ENCODE results near the gene AGAP1. TPM values are rescaled to one million over a fixed set of nuclear protein-coding genes. Genes with fewer than 3 reads are reported as not detected.

AGAP1 gene
- polyA plus RNA-seq, 3 donors: 3.7 to 7.1 (median 6.3) TPM

DNA sequence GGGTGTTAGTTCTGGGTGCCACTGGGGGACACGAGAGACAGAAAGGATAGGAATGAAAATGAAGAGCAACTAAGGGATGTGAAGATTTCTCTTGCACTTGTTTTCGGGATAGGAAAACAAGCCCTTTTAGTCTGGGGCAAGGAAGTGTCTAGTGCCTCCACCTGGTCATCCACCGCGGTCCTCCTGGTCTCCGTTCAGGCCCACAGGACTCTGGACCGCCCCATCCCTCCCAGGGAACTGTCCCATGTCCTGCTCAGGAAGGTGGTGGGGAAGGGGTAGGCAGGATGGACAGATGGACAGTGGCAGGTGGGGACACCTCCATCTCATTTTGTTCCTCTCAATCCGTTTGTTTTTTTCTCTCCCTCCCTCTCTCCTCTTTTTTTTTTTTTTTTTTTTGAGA is 45.9 kb downstream of the AGAP1 start:
- no peak overlapping the region for H3K27ac ChIP-seq (ENCODE audit: low read depth, low read length)

DNA sequence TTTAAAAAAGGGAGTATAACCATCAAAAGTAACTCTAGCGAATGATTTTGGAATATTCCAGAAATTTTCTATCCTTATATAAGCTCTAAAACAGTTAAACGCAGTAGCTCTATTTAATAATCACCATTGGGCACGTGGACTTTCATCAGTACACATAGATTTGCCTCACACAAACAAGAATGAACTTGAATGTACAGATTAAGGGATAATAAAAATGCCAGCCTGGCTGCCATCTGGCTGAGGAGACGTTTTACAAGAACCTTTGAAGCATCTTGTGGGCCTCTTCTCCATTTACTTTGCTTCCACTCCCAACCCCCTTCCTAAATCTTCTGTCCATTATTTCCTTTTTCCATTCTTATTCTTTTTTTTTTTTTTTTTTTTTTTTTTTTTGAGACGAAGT is 47.2 kb downstream of the AGAP1 start:
- 58 to 86% (median 83%) methylated on average over 4 to 5 of the region's 5 CpGs for WGBS, 3 donors
- no peak overlapping the region for H3K27ac ChIP-seq (ENCODE audit: low read depth, low read length)

More for the DNA sequence above, 45.9 kb downstream of the AGAP1 start:
- 91 to 92% (median 92%) methylated on average over 7 of the region's 7 CpGs for WGBS, 3 donors

DNA sequence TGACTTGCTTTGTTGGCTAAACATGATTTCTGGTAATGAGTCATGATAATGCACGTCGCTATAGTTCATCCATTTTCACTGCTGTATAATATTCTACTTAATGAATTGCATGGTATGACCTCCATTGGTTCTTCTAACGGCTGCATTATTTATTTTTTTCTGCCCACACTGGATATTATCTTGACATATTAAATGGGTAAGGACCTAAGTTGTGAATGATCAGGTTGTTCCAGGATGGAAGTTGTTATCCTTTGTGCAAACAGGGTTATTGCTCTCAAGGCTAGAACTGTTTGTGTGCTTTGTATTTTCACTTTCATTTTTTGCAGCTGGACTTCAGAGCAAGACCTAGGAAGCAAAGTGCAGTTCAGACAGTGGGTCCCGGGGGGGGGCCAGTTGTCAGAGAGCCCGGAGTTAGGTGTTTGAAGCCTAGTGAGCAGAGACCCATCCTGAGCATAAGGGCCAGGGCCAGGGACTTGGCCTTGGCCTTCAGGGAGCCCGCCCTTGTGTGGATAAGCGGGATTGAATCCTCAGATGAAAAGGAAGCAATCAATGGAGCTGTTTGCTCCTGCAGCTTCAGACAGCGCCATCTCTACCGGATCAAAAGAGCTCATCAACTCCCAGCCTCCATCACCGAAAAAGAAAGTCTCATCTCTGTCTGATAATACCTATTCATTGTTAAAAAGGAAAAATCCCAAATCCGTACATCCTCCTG is 48.2 kb downstream of the AGAP1 start:
- 65 to 90% (median 84%) methylated on average over 11 of the region's 11 CpGs for WGBS, 3 donors
- H3K27ac ChIP-seq (ENCODE audit: low read depth, low read length): no peak overlapping the region

DNA sequence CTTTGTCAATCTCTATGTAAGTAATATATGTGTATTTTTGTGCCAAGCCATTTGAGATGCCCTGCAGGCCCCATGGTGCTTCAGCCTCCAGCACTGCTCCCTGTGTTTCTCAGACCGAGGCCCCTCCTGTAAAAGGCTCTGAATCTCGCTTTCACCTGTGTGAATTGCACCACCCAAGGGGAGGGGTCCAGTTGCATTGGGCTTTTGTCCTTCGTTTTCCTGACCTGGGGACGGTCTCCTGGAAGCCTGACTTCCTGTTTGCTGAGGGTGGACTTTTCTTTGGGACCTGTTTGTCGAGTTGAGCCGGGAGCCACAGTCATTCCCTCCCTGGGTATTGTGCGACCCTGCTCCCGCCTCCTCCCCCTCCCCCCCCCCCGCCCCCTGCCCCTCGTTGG is 48.9 kb downstream of the AGAP1 start:
- 27 to 60% (median 55%) methylated on average over 9 to 10 of the region's 10 CpGs for WGBS, 3 donors
- no peak overlapping the region for H3K27ac ChIP-seq (ENCODE audit: low read depth, low read length)

DNA sequence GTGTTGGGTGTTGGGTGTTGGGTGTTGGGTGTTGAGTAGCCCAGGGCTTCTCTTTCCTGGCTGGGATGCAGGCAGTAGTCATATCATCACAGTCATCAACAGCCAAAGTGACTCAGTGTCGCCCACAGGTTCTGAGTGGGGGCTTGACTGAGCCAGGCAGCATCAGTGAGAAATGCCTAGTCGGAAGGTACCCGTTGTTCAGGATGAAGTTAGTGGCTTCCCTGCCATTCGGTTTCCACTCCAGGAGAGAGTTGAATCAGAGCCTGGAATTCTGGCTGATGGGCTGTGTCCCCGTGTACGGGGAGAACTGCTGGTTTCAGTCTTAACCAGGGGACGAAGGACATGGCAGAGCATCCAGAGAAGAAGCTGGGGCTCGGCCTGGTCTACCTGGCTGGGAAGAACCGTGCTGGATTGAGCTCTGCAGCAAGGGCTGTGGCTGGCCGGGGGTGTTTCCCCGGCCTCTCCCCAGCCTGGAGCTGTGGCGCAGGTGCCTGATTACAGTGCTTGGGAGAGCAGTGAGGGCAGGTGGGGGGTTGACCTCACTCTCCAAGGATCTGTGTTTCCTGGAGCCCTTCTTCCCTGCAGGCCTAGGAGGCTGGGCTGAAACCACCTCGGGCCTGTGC is 49.4 kb downstream of the AGAP1 start:
- no peak overlapping the region for H3K27ac ChIP-seq (ENCODE audit: low read depth, low read length)
- 77 to 84% (median 80%) methylated on average over 13 of the region's 13 CpGs for WGBS, 3 donors

DNA sequence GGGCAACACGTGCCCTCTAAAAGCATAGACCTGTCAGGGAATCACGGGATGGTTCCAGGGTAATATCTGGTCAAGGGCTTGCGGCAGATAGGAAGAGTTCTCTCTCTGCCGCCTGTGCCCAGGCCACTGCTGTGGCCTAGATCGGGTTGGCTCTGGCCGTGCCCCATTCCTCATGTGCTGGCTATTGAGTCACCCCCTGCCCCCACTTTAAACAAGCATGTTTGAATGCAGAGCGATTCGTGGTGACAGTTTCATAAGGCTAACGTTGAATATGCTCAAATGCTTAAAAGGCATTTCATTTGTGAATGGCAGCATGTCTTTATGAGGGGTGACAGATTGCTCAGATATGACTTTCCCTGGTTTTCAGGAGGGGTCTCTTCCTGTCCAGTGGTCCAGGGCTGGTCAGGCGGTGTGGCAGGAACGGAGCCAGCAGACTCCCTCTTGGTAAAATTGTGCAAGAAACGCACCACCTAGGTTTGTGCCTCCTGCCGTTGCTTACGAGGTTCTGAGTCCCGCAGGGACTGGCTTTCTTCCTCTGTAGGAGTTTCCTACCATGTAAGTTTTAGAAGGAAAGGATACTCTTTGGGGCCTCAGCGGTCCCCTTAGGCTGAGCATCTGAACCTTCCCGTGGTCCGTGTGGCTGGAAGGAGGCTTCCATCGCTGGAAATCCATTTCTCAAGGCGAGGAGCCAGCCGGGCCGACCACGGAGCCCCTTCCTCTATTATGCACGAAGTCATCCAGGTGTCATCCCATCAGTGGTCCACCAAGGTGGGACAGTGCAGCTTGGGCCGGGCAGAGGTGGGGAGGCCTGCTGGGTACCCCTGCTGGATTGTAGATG is 50.2 kb downstream of the AGAP1 start:
- H3K27ac ChIP-seq (ENCODE audit: low read depth, low read length): no peak overlapping the region
- WGBS, 3 donors: 93 to 95% (median 94%) methylated on average over 25 of the region's 25 CpGs

DNA sequence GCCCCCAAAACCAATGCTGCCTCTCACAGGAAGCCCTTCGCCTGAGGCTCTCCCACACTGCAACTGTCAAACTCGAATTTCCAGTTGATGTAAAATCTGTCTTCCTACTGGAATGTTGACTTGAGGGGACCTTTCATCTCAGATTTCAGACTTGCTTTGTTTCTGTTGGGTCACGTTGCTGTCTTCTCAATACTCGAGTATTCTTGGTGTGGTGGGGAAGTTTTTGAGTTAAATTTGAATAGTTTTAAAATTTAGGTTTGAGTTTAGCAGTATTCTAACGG is 50.8 kb downstream of the AGAP1 start:
- WGBS, 3 donors: 79 to 82% (median 79%) methylated on average over 5 of the region's 5 CpGs

DNA sequence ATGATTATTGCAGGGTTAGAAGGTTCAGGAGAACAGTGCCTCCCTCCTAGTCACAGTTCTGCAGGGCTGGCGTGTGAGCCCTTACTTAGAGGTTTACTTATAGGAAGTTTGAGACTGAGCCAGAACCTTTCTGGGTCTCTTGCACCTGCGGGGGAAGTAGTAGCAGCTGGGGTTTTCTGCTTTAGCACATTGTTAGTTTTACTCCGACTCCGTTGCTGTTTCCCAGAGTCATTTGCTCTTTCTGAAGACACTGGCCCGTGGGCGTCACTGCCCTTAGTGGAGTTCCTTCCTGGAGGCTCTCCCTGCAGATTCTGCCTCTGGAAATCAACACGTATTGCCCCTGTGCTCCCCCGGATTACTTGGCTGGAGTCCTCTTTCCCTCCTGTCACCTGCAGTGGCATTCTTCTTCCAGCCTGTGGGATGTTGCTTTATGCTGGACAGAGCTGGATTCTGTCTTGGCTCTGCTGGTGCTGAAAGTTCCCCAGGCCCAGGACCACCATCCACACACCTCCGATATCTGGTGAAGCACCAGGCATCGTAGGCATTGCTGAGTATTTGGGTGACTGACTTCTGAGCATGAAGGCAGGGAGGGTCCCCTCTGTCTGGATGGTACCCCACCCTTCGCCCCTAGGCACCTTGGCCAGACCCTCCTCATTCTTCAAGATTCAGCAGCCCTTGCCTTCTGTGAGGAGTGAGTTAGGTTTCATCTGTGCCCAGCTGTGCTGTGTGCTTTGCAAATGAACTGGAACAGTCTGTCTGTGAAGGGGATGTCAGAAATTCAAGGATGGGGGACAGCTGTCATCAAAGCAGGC is 51.7 kb downstream of the AGAP1 start:
- 52 to 70% (median 68%) methylated on average over 11 of the region's 11 CpGs for WGBS, 3 donors
- no peak overlapping the region for H3K27ac ChIP-seq (ENCODE audit: low read depth, low read length)

More for the DNA sequence above, 50.8 kb downstream of the AGAP1 start:
- no peak overlapping the region for H3K27ac ChIP-seq (ENCODE audit: low read depth, low read length)

DNA sequence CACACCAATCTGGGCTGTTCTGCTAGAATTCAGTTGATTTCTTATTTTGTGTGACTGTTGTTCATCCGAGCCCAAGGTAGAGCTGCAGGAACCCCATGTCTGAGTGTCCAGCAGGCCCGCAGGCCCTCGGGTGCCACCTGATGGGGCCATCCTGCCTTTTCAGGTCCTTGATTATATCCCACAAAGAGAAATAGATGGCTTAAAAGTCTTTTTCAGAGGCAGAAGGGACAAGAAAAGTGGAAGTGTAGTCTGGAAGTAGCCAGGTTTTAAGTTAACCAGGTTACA is 52.2 kb downstream of the AGAP1 start:
- WGBS, 3 donors: 91 to 96% (median 94%) methylated on average over 3 of the region's 3 CpGs
- H3K27ac ChIP-seq (ENCODE audit: low read depth, low read length): no peak overlapping the region

DNA sequence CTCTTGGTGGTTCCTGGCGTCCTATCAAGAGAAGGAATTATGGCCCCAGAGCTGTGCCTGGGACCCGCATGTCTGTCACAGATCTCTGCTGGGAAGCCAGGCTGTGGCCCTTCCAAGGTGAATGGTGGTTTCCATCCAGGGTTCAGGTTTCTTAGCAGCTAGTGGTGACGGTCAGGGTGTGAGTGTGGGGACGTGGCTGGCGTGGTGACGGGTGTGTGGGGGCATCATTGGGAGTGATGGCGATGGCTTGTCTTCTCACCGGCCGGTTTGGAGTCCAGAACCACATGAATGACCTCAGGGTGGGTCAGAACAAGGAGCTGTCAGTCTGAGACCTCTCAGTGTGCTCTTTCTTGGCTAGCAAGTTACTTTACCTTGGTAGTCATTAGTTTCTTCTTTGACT is 52.6 kb downstream of the AGAP1 start:
- H3K27ac ChIP-seq (ENCODE audit: low read depth, low read length): no peak overlapping the region
- WGBS, 3 donors: 89 to 92% (median 90%) methylated on average over 9 of the region's 9 CpGs

DNA sequence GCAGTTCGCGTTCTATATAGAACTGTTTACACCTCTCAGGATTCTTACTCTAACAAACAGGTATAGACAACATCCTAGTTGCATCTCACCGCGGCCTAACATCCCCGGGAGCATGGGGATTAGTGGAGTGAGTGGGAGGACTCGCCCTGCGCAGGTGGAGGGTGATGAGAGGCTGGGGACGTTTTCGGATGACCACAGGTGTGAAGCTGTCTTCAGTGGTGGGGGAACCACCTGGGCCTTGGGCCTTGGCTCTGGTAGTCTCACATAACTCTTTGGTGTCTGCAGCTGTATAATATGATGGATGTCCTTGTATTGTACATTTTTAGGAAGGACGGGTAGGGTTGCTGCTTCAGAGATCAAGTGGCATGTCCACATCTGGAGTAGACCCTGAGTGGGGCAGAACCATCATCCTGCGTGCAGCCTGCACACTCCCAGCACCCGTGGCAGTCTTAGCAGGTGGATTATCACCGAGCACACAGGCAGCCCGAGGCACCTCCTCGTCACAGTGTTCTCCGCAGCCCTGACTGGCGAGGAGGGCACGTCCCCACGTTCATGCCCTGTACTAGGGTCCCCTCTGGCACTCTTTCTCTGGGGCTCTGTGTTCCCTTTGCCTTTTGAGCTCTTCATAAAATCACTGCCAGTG is 56.0 kb downstream of the AGAP1 start:
- 91% methylated on average over 19 of the region's 19 CpGs for WGBS, 3 donors
- H3K27ac ChIP-seq (ENCODE audit: low read depth, low read length): no peak overlapping the region

DNA sequence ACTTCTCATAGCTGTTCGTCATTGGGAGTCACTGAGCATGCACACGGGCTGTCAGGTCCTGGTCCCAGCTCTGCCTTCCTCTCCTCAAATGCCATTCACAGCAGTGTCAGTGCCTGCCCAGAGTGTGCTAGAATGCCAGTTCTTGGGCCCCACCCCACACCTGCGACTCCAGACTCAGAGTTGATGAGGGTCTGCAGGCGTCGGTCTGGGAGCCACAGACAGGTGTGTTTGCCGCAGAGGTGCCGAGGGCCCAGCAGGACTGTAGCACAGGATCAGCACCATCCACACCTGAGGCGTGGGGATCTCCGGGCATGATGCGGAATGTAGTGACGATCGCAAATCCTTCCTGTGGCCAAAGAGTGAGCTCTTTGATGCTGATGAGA is 56.5 kb downstream of the AGAP1 start:
- H3K27ac ChIP-seq (ENCODE audit: low read depth, low read length): no peak overlapping the region
- WGBS, 3 donors: 94 to 96% (median 95%) methylated on average over 12 of the region's 12 CpGs

DNA sequence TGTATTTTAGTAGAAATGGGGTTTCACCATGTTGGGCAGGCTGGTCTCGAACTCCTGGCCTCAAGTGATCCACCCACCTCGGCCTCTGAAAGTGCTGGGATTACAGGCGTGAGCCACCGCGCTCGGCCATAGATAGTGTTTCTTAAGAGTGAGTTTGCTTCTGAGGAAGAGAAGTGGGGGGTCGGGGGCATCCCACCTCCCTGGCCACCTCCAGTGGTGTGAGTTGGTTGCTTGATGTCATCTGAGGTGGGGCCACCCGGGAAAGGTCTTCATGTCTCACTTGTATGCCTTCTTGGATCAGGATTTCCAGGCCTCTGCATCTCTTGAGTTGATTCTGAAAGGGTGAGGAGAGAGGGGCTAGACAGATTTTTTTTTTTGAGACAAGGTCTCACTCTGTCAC is 57.1 kb downstream of the AGAP1 start:
- 91 to 97% (median 94%) methylated on average over 8 of the region's 8 CpGs for WGBS, 3 donors
- H3K27ac ChIP-seq (ENCODE audit: low read depth, low read length): no peak overlapping the region

DNA sequence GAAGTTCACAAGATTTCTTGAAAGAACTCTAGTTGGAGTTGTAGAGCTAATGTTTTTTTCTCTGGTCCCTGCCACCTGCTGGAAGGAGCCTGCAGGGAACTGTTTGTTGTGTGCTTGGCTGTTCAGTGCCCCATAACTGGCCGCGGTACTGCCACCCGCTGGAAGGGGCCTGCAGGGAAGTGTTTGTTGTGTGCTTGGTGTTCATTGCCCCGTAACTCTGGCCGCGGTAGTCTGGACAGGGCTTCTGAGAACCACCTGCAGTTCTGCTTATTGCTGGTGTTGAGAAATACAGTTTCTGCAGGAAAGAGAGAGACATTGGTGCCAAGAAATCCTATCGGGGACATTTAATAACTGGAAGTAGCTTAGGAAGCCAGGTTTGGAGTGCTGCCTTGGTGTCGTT is 58.1 kb downstream of the AGAP1 start:
- 11 to 32% (median 19%) methylated on average over 8 of the region's 8 CpGs for WGBS, 3 donors
- H3K27ac ChIP-seq (ENCODE audit: low read depth, low read length): no peak overlapping the region

DNA sequence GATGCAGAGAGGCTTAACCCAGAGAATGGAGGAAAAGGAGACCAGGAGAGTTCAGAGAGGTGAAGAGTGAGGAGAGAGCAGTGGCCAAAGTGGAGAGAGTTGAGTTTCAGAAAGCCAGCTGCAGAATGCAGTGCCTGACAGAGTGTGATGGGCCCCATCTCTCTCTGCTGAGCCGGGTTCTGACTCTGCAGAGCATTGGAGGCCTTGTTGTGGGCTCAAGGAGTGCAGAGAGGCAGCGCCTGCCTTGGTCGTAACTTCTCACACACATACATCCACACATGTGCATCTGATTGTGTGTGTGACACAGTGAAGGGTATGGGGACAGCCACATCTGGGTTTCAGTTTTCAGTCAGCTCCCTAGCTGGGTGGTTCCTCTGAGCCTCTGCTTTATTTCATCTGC is 58.8 kb downstream of the AGAP1 start:
- WGBS, 3 donors: 89 to 94% (median 91%) methylated on average over 3 of the region's 3 CpGs
- H3K27ac ChIP-seq (ENCODE audit: low read depth, low read length): no peak overlapping the region

DNA sequence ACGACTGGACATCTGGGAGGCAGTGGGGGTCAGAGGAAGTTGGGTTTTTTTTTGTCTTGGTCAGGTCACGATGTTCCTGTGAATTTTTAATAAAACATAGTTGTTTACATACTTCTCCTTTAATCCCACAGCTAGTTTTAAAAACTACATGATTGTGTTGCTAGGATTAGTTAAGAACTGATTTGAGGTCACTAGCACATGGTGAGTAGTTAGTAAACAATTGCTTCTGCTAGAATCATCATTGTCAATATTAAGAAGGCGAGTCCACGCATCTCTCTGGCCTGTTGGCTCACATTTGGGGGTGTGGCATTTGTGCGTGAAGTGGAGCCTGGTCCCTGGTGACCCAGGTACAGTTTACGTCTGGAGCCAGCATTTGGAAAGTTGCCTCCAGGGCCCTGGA is 59.4 kb downstream of the AGAP1 start:
- WGBS, 3 donors: 75 to 79% (median 75%) methylated on average over 6 of the region's 6 CpGs
- no peak overlapping the region for H3K27ac ChIP-seq (ENCODE audit: low read depth, low read length)

DNA sequence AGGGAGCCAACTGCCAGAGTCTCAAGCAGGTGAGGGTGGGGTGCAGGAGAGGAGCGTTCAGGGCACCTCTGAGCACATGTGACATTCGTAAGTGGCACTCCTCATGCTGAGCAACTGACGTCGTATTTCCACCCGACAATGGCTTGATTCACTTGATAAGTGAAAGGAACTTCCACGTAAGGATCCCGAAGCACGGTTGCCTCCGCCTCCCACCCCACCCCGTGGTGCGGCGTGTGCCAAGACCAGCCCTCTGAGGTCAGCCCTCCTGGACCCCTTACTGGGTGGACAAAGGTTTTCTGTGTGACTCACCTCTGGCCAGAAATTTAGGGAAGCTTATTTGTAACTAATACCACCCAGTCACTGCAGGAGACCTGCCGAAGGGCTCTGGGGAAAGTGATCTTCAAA is 59.9 kb downstream of the AGAP1 start:
- H3K27ac ChIP-seq (ENCODE audit: low read depth, low read length): no peak overlapping the region
- 80 to 84% (median 80%) methylated on average over 13 of the region's 13 CpGs for WGBS, 3 donors

DNA sequence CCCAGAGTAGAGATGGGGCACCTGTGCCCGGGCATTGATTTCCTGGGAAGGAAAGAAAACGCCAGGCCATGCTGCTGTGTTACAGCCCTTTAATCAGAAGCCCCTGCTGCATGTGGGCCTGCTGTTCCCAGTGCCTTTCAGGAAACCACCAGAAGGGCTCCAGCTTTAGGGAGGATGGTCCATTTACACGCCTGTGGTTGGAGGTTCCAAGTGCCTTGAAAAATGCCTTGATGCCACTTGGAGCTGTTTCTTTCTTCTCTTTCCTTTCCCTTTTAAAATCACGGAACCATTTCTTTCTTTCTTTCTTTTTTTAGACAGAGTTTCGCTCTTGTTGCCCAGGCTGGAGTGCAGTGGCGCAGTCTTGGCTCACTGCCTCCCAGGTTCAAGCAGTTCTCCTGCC is 60.5 kb downstream of the AGAP1 start:
- H3K27ac ChIP-seq (ENCODE audit: low read depth, low read length): no peak overlapping the region
- WGBS, 3 donors: 89 to 95% (median 94%) methylated on average over 6 of the region's 6 CpGs

DNA sequence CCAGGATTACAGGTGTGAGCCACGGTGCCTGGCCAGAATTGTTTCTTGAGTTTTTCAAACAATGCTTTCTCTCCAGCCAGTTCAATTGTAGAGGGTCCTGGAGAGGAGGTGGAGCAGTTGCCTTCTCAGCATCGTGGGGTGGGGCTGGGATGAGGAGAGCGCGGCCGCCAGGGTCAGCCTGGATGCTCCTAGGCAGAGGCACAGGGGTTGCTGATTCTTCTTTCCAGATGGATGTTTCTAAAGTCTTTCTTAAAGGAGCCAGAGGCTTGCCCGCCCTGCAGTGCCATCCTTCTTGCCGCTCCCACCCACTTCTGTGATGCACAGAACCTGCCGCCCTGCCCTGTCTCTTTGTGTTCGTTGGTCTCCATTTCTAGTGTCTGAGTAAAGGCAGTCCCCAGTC is 61.1 kb downstream of the AGAP1 start:
- H3K27ac ChIP-seq (ENCODE audit: low read depth, low read length): no peak overlapping the region
- 86 to 93% (median 91%) methylated on average over 9 of the region's 9 CpGs for WGBS, 3 donors
